HG02943 (cell line): ENCODE data around the gene HARS1.
A peak's percentile ranks its signal among the peaks of the same experiment; 100 is the strongest.
"Not testable (repeated sequence)": the region's sequence is repeated elsewhere in the genome, so short reads cannot be mapped to it uniquely, and the experiment has no call there.

Experiments
- ATAC-seq: cut with Tn5 transposase; IDR thresholded peaks from one replicate; pipeline ENCODE4 v1.9.1; 2021; ENCODE audit warnings: mild to moderate bottlenecking, low read depth, moderate library complexity; ENCODE audit not compliant: unreplicated experiment

Gene HARS1

GRCh38 chr5:140678993-140679392 lies 12.2 kb downstream of the HARS1 start:
- no peak for ATAC-seq

GRCh38 chr5:140677947-140678346 lies 13.2 kb downstream of the HARS1 start:
- ATAC-seq, result no peak

- ATAC-seq, result no peak
Measured at GRCh38 chr5:140674629-140675028, 16.5 kb downstream of the HARS1 start.

- ATAC-seq, result no peak
Measured at GRCh38 chr5:140674211-140674610, 17.0 kb downstream of the HARS1 start.

- ATAC-seq, result no peak
Measured at GRCh38 chr5:140673187-140673976, 17.8 kb downstream of the HARS1 start, which contains the start of gene DND1. Gene DND1 (minus strand): TSS chr5:140673576. CDS start chr5:140673542, 34 bp downstream.

- ATAC-seq, result no peak
Measured at GRCh38 chr5:140672455-140673186, 18.5 kb downstream of the HARS1 start.

- no peak for ATAC-seq
Measured at GRCh38 chr5:140671472-140672125, 19.6 kb downstream of the HARS1 start.

- ATAC-seq, result not testable (repeated sequence)
Measured at GRCh38 chr5:140671035-140671434, 20.1 kb downstream of the HARS1 start.

GRCh38 chr5:140664359-140665119 lies 26.6 kb downstream of the HARS1 start, which contains the start of gene WDR55:
Gene WDR55 (plus strand): TSS chr5:140664904. CDS start chr5:140664913, 9 bp downstream.
- ATAC-seq, result peak; percentile 95

- no peak for ATAC-seq
Measured at GRCh38 chr5:140664030-140664358, 27.2 kb downstream of the HARS1 start.

GRCh38 chr5:140660371-140660770 lies 30.8 kb downstream of the HARS1 start:
- not testable (repeated sequence) for ATAC-seq

- ATAC-seq, result no peak
Measured at GRCh38 chr5:140658870-140659269, 32.3 kb downstream of the HARS1 start.

GRCh38 chr5:140647042-140647419 lies 44.1 kb downstream of the HARS1 start:
- ATAC-seq, result peak; percentile 33

- no peak for ATAC-seq
Measured at GRCh38 chr5:140642718-140643117, 48.5 kb downstream of the HARS1 start.

GRCh38 chr5:140641716-140642115 lies 49.5 kb downstream of the HARS1 start:
- no peak for ATAC-seq

- peak; percentile 92 for ATAC-seq
Measured at GRCh38 chr5:140639148-140639981, 51.8 kb downstream of the HARS1 start, which contains the start of gene TMCO6. Gene TMCO6 (plus strand): TSS chr5:140639451. CDS start chr5:140639528, 77 bp downstream.

GRCh38 chr5:140638898-140639147 lies 52.3 kb downstream of the HARS1 start:
- not testable (repeated sequence) for ATAC-seq

- no peak for ATAC-seq
Measured at GRCh38 chr5:140637371-140638100, 53.6 kb downstream of the HARS1 start.
